ENCODE measurements around the gene TAF7L. TPM values are rescaled to one million over a fixed set of nuclear protein-coding genes. Genes with fewer than 3 reads are reported as not detected.
"Not testable (repeated sequence)": the region's sequence is repeated elsewhere in the genome, so short reads cannot be mapped to it uniquely, and the experiment has no call there.

The TAF7L gene
- total and polyA plus RNA-seq, 2 donors (not counting 1 experiment from before 2014, with no cell fraction given): 0.10 TPM; not detected in 1

- DNase-seq (peak; percentile 12), ATAC-seq (ENCODE audit: low read depth) (no peak)
- H3K36me3 ChIP-seq (replicated peaks in 1 of 2; ENCODE audit: control extremely low read depth in 1 of 2, control insufficient read depth in 1 of 2, extremely low read depth in 1 of 2, insufficient read depth in 2 of 2, low read length in 1 of 2): no peaks in the 10 kb centered on the region
- Mint-ChIP-seq H3K27ac (peak overlapping the region; percentile 15), H3K9me3 (ENCODE audit: insufficient read depth) (no peaks in the 10 kb centered on the region), H3K4me1 (peaks cover 11% of the 10 kb centered on the region), H3K4me3 (no peak overlapping the region), H3K27me3 (no peaks in the 10 kb centered on the region)
- peaks cover 0 to 9% (median 0%) of the 10 kb centered on the region in 3 donors for H3K9me3 ChIP-seq (ENCODE audit: control extremely low read depth in 1 of 3, control insufficient read depth in 2 of 3, insufficient read depth in 1 of 3, low read length in 2 of 3)
- no peak overlapping the region for H3K9ac ChIP-seq (ENCODE audit: low read length)
- no peak for TF ChIP-seq EZH2 (IDR thresholded peaks at IDR 0.05; ENCODE audit: borderline replicate concordance, insufficient read depth, low read depth, low read length, poor library complexity, severe bottlenecking)
- no peak for TF ChIP-seq CTCF (IDR thresholded peaks at IDR 0.05)
- H3K4me3 ChIP-seq (ENCODE audit: control extremely low read depth in 1 of 5, extremely low read depth in 1 of 5, insufficient read depth in 1 of 5, low read depth in 2 of 5, low read length in 4 of 5): no peak overlapping the region
- POLR2A ChIA-PET: no interaction called here
- peaks cover 9 to 15% of the 10 kb centered on the region in 2 donors for H3K4me1 ChIP-seq (ENCODE audit: control insufficient read depth in 2 of 2, insufficient read depth in 2 of 2, low read length in 2 of 2)
- no peak overlapping the region for H3K27ac ChIP-seq (ENCODE audit: low read length in 2 of 2)
- no CpG with 5 or more reads among the region's 1 CpG for WGBS (ENCODE audit: insufficient coverage)
- intact Hi-C loops (cut with micrococcal nuclease): no loop called here
- no peaks in the 10 kb centered on the region for H4K20me1 ChIP-seq (ENCODE audit: control insufficient read depth, insufficient read depth, low read length, poor library complexity, severe bottlenecking)
- H3K27me3 ChIP-seq (replicated peaks in 1 of 4; ENCODE audit: control extremely low read depth in 1 of 4, control insufficient read depth in 3 of 4, insufficient read depth in 4 of 4, low read length in 3 of 4): no peaks in the 10 kb centered on the region
- CTCF ChIA-PET: interaction anchor here (0.5 to 1.2 kb wide), 2 partner anchors 16 to 407 kb away, joined by 3 read pairs; no protein-coding TSS in a partner anchor
- H3K79me2 ChIP-seq (ENCODE audit: control insufficient read depth, insufficient read depth, low read length): no peaks in the 10 kb centered on the region
- H3K4me2 ChIP-seq (replicated peaks; ENCODE audit: low read depth, low read length, poor library complexity, severe bottlenecking): peak overlapping the region; percentile 1
- no peak overlapping the region for H2AFZ ChIP-seq (ENCODE audit: insufficient read depth, low read depth, low read length, poor library complexity, severe bottlenecking)
Observed at GRCh38 chrX:101303790-101304189, 12.7 kb upstream of the TAF7L start.

GRCh38 chrX:101295603-101296002, 4.5 kb upstream of the TAF7L start:
- H3K4me1 ChIP-seq (ENCODE audit: control insufficient read depth in 2 of 2, insufficient read depth in 2 of 2, low read length in 2 of 2); intact Hi-C loops (cut with micrococcal nuclease); H3K4me3 ChIP-seq (ENCODE audit: control extremely low read depth in 1 of 5, extremely low read depth in 1 of 5, insufficient read depth in 1 of 5, low read depth in 2 of 5, low read length in 4 of 5); H3K27me3 ChIP-seq (replicated peaks in 1 of 4; ENCODE audit: control extremely low read depth in 1 of 4, control insufficient read depth in 3 of 4, insufficient read depth in 4 of 4, low read length in 3 of 4); H3K36me3 ChIP-seq (replicated peaks in 1 of 2; ENCODE audit: control extremely low read depth in 1 of 2, control insufficient read depth in 1 of 2, extremely low read depth in 1 of 2, insufficient read depth in 2 of 2, low read length in 1 of 2); POLR2A ChIA-PET; H3K9me3 ChIP-seq (ENCODE audit: control extremely low read depth in 1 of 3, control insufficient read depth in 2 of 3, insufficient read depth in 1 of 3, low read length in 2 of 3); H3K79me2 ChIP-seq (ENCODE audit: control insufficient read depth, insufficient read depth, low read length); CTCF ChIA-PET; H3K4me1 Mint-ChIP-seq; H3K27ac ChIP-seq (ENCODE audit: low read length in 2 of 2); H3K27me3 Mint-ChIP-seq; H3K4me2 ChIP-seq (replicated peaks; ENCODE audit: low read depth, low read length, poor library complexity, severe bottlenecking); H3K27ac Mint-ChIP-seq; H2AFZ ChIP-seq (ENCODE audit: insufficient read depth, low read depth, low read length, poor library complexity, severe bottlenecking); H4K20me1 ChIP-seq (ENCODE audit: control insufficient read depth, insufficient read depth, low read length, poor library complexity, severe bottlenecking); ATAC-seq (ENCODE audit: low read depth); H3K4me3 Mint-ChIP-seq; DNase-seq; H3K9ac ChIP-seq (ENCODE audit: low read length); H3K9me3 Mint-ChIP-seq (ENCODE audit: insufficient read depth): not testable (repeated sequence)
- WGBS (ENCODE audit: insufficient coverage): no CpG with 5 or more reads among the region's 3 CpGs
